OCI-LY1 (cell line): ENCODE results near the gene CD68.
A peak's percentile ranks its signal among the peaks of the same experiment; 100 is the strongest.

Source experiments
- H2AFZ ChIP-seq: fragments of 200-600 bp; sonication (generic), shearing (Covaris generic); 2 replicates; pipeline ENCODE4 v1.6.0; 2014; ENCODE audit warnings: antibody characterized with exemption, mild to moderate bottlenecking, low read length
- H3F3A ChIP-seq: fragments of 200-600 bp; sonication (generic), shearing (Covaris generic); 2 replicates; pipeline ENCODE4 v1.6.0; 2014; ENCODE audit warnings: mild to moderate bottlenecking, antibody characterized with exemption, low read length, moderate library complexity; ENCODE audit not compliant: insufficient read depth
- H3K27ac ChIP-seq: fragments of 200-600 bp; sonication (generic); 2 replicates; pipeline ENCODE4 v1.5.1; 2014; ENCODE audit warnings: low read length, mixed run types, mild to moderate bottlenecking, low read depth; ENCODE audit not compliant: poor library complexity, severe bottlenecking
- H3K27me3 ChIP-seq: fragments of 200-600 bp; sonication (generic); 2 replicates; pipeline ENCODE4 v1.6.0; 2014; ENCODE audit warnings: antibody characterized with exemption, mild to moderate bottlenecking, low read length, moderate library complexity; ENCODE audit not compliant: insufficient read depth
- H3K36me3 ChIP-seq: fragments of 200-600 bp; sonication (generic); 2 replicates; pipeline ENCODE4 v1.6.1; 2014; ENCODE audit warnings: mild to moderate bottlenecking, antibody characterized with exemption, low read length, moderate library complexity, mixed read lengths; ENCODE audit not compliant: insufficient read depth
- H3K4me1 ChIP-seq: fragments of 200-600 bp; sonication (generic); 2 replicates; pipeline ENCODE4 v1.5.1; 2014; ENCODE audit warnings: mild to moderate bottlenecking, low read length, moderate library complexity; ENCODE audit not compliant: insufficient read depth, severe bottlenecking
- H3K4me2 ChIP-seq: fragments of 200-600 bp; sonication (generic), shearing (Covaris generic); 2 replicates; pipeline ENCODE4 v1.6.1; 2014; ENCODE audit warnings: low read length
- H3K4me3 ChIP-seq: fragments of 200-600 bp; sonication (generic); 2 replicates; pipeline ENCODE4 v1.5.1; 2014; ENCODE audit warnings: low read length, low read depth, mild to moderate bottlenecking, mixed read lengths; ENCODE audit not compliant: poor library complexity, severe bottlenecking
- H3K79me2 ChIP-seq: fragments of 200-600 bp; shearing (Covaris generic); 2 replicates; pipeline ENCODE4 v1.6.1; 2016; ENCODE audit warnings: mixed run types, low read length, mixed read lengths; ENCODE audit not compliant: insufficient read depth
- H3K9ac ChIP-seq: fragments of 200-600 bp; sonication (generic), shearing (Covaris generic); 2 replicates; pipeline ENCODE4 v1.6.1; 2014; ENCODE audit warnings: mild to moderate bottlenecking, low read length, mixed read lengths
- H3K9me2 ChIP-seq: fragments of 200-600 bp; sonication (generic), shearing (Covaris generic); 2 replicates; pipeline ENCODE4 v1.6.1; 2014; ENCODE audit warnings: low read depth, mild to moderate bottlenecking, low read length, mixed read lengths
- H3K9me3 ChIP-seq: fragments of 200-600 bp; shearing (Covaris generic); 2 replicates; pipeline ENCODE4 v1.6.1; 2014; ENCODE audit warnings: low read length, mixed read lengths
- H4K20me1 ChIP-seq: fragments of 200-600 bp; sonication (generic), shearing (Covaris generic); 2 replicates; pipeline ENCODE4 v1.6.0; 2016; ENCODE audit warnings: mild to moderate bottlenecking, low read length; ENCODE audit not compliant: insufficient read depth
- EZH2 ChIP-seq: fragments of 200-600 bp; sonication (generic), shearing (Covaris generic); IDR thresholded peaks from 2 replicates; pipeline ENCODE4 v1.8.0; 2017; ENCODE audit warnings: borderline replicate concordance, mixed run types, mild to moderate bottlenecking, antibody characterized with exemption, low read length, moderate library complexity, mixed read lengths
- TF ChIP-seq, protein P1 (sequence below): fragments of 200-600 bp; sonication (generic), shearing (Covaris generic); IDR thresholded peaks from 2 replicates; pipeline ENCODE4 v1.5.1; 2017; ENCODE audit warnings: mild to moderate bottlenecking, antibody characterized with exemption, low read length, moderate library complexity, mixed read lengths

The CD68 gene

GRCh38 chr17:7573324-7574080, 5.9 kb upstream of the CD68 start:
- Histone ChIP-seq H3K4me2 (peak overlapping the region; percentile 90), H2AFZ (no peak overlapping the region), H3K9me3 (no peaks in the 10 kb centered on the region), H3F3A (peaks cover 31% of the 10 kb centered on the region), H3K9me2 (no peaks in the 10 kb centered on the region), H4K20me1 (peaks cover 5% of the 10 kb centered on the region; the same call in 1 of the 2 replicates), H3K9ac (peak overlapping the region; percentile 97), H3K27me3 (no peaks in the 10 kb centered on the region), H3K4me1 (peaks cover 29% of the 10 kb centered on the region), H3K4me3 (peak overlapping the region; percentile 94), H3K79me2 (peaks cover 28% of the 10 kb centered on the region), H3K36me3 (peaks cover 90% of the 10 kb centered on the region), H3K27ac (peak overlapping the region; percentile 90)
- TF ChIP-seq, protein P1, sequence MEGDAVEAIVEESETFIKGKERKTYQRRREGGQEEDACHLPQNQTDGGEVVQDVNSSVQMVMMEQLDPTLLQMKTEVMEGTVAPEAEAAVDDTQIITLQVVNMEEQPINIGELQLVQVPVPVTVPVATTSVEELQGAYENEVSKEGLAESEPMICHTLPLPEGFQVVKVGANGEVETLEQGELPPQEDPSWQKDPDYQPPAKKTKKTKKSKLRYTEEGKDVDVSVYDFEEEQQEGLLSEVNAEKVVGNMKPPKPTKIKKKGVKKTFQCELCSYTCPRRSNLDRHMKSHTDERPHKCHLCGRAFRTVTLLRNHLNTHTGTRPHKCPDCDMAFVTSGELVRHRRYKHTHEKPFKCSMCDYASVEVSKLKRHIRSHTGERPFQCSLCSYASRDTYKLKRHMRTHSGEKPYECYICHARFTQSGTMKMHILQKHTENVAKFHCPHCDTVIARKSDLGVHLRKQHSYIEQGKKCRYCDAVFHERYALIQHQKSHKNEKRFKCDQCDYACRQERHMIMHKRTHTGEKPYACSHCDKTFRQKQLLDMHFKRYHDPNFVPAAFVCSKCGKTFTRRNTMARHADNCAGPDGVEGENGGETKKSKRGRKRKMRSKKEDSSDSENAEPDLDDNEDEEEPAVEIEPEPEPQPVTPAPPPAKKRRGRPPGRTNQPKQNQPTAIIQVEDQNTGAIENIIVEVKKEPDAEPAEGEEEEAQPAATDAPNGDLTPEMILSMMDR, result no peak
- no peak for TF ChIP-seq EZH2

DNA sequence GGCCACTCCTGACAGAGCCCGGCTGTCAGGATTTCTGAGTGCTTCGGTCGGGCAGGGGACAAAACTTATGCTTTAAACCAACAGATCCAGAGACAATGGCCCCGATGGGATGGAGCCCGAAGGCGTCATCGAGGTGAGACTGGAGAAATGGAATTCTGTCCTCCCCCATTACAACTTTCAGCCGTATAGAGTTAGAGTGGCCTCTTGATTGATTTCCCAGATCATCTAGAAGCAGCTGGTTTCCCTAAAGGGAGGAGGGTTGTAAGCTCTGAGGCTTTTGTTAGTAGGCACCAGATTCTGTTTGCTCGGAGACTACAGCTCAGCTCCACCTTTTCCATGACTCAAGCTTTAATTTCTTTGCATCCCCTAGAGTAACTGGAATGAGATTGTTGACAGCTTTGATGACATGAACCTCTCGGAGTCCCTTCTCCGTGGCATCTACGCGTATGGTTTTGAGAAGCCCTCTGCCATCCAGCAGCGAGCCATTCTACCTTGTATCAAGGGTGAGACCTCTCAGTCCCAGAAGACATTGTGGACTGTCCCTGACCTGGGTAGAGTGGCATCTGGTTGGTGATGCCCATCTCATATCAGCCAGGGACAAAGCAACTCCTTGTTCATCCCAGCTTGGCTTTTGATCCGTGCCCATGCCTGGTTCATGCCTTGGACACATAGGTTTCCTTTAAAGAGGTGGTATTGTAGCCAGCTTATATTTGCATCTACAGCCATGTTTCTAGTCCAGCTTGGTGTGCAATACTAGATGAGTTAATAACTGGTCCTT, 5.1 kb upstream of the CD68 start:
- Histone ChIP-seq H3K79me2 (peaks cover 28% of the 10 kb centered on the region), H3K4me2 (peak overlapping the region; percentile 90), H3K4me3 (peak overlapping the region; percentile 94), H3K27me3 (no peaks in the 10 kb centered on the region), H3K9me3 (no peaks in the 10 kb centered on the region), H3F3A (peaks cover 38% of the 10 kb centered on the region), H3K4me1 (peaks cover 35% of the 10 kb centered on the region), H4K20me1 (peaks cover 5% of the 10 kb centered on the region; the same call in 1 of the 2 replicates), H3K9me2 (no peaks in the 10 kb centered on the region), H3K36me3 (peaks cover 90% of the 10 kb centered on the region), H3K9ac (peak overlapping the region; percentile 97), H2AFZ (no peak overlapping the region), H3K27ac (peak overlapping the region; percentile 16)
- TF ChIP-seq EZH2, result no peak
- TF ChIP-seq, protein P1, result no peak

GRCh38 chr17:7575481-7575883, 4.0 kb upstream of the CD68 start:
- Histone ChIP-seq H3K4me1 (peaks cover 41% of the 10 kb centered on the region), H3K4me3 (peak overlapping the region; percentile 94), H3K79me2 (peaks cover 28% of the 10 kb centered on the region), H3F3A (peaks cover 45% of the 10 kb centered on the region), H3K27me3 (no peaks in the 10 kb centered on the region), H3K9me2 (no peaks in the 10 kb centered on the region), H3K9ac (no peak overlapping the region; the same call in 1 of the 2 replicates), H4K20me1 (peaks cover 5% of the 10 kb centered on the region; the same call in 1 of the 2 replicates), H3K36me3 (peaks cover 86% of the 10 kb centered on the region), H2AFZ (no peak overlapping the region), H3K9me3 (no peaks in the 10 kb centered on the region), H3K27ac (peak overlapping the region; percentile 8), H3K4me2 (peak overlapping the region; percentile 90)
- TF ChIP-seq, protein P1, result no peak
- TF ChIP-seq EZH2, result no peak
